Lower leg skin (tissue), 3 donors: ENCODE data around the gene RDM1.

Experiments used
- POLR2A ChIP-seq, 2 donors: fragments of 450-650 bp; IDR thresholded peaks; one replicate each; pipeline ENCODE4 v1.6.1; 2016 to 2017; ENCODE audit warnings: antibody characterized with exemption in 2 of 2, mild to moderate bottlenecking in 1 of 2, moderate library complexity in 1 of 2
- TF ChIP-seq, protein P1 (sequence below), 3 donors: fragments of 450-650 bp; IDR thresholded peaks; one replicate each; pipeline ENCODE4 v1.5.1; 2016; ENCODE audit warnings: antibody characterized with exemption in 3 of 3, mild to moderate bottlenecking in 3 of 3, moderate library complexity in 2 of 3

DNA sequence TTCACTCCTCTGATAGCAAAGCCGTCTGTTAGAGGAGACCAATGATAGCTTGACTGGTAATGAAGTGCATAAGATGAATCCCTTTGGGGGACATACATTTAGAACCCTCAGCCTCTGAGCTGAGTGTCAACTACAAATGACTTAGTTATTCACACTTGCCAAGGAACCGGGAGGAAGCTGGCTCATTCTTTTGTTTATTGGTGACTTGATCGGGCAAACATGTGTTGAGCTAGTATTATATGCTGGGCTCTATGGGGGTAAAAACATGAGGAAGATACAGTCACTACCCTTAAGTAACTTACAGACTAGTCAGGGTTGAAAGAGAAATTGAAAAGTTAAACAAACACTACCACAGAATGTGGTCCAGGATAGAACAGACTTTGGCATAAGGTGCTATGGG is 47.8 kb upstream of the RDM1 start:
- TF ChIP-seq, protein P1, sequence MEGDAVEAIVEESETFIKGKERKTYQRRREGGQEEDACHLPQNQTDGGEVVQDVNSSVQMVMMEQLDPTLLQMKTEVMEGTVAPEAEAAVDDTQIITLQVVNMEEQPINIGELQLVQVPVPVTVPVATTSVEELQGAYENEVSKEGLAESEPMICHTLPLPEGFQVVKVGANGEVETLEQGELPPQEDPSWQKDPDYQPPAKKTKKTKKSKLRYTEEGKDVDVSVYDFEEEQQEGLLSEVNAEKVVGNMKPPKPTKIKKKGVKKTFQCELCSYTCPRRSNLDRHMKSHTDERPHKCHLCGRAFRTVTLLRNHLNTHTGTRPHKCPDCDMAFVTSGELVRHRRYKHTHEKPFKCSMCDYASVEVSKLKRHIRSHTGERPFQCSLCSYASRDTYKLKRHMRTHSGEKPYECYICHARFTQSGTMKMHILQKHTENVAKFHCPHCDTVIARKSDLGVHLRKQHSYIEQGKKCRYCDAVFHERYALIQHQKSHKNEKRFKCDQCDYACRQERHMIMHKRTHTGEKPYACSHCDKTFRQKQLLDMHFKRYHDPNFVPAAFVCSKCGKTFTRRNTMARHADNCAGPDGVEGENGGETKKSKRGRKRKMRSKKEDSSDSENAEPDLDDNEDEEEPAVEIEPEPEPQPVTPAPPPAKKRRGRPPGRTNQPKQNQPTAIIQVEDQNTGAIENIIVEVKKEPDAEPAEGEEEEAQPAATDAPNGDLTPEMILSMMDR (IDR thresholded peaks at IDR 0.05): no peak
- TF ChIP-seq POLR2A (IDR thresholded peaks at IDR 0.05): no peak
